Measurements from ENCODE around the gene PTPRM. TPM values are rescaled to one million over a fixed set of nuclear protein-coding genes. Genes with fewer than 3 reads are reported as not detected.

Gene PTPRM
- total and polyA plus RNA-seq, 5 donors from 2014 or later: 1.1 to 4.6 (median 3.6) TPM

- Histone ChIP-seq H3K4me3 (ENCODE audit: low read depth, low read length) (no peak overlapping the region), H3K27me3 (ENCODE audit: control insufficient read depth, insufficient read depth, low read length) (no peaks in the 10 kb centered on the region), H3K4me1 (ENCODE audit: control insufficient read depth, insufficient read depth, low read length, poor library complexity, severe bottlenecking) (no peaks in the 10 kb centered on the region), H3K9me3 (ENCODE audit: control insufficient read depth in 2 of 2, low read length in 2 of 2) (no peaks in the 10 kb centered on the region), H3K27ac (ENCODE audit: insufficient read depth, low read length, poor library complexity, severe bottlenecking) (no peak overlapping the region), H3K36me3 (ENCODE audit: control insufficient read depth, insufficient read depth, low read length) (no peaks in the 10 kb centered on the region)
- ATAC-seq (ENCODE audit: low read depth in 2 of 2) (no peak), DNase-seq (no peak)
- Mint-ChIP-seq H3K9me3 (peaks cover 0 to 2% (median 0%) of the 10 kb centered on the region in 7 donors), H3K36me3 (no peaks in the 10 kb centered on the region), H3K4me1 (no peaks in the 10 kb centered on the region), H3K27me3 (no peaks in the 10 kb centered on the region), H3K4me3 (no peak overlapping the region), H3K27ac (no peak overlapping the region)
These were observed 783.5 kb downstream of the PTPRM start for GRCh38 chr18:8350628-8351027.

DNA sequence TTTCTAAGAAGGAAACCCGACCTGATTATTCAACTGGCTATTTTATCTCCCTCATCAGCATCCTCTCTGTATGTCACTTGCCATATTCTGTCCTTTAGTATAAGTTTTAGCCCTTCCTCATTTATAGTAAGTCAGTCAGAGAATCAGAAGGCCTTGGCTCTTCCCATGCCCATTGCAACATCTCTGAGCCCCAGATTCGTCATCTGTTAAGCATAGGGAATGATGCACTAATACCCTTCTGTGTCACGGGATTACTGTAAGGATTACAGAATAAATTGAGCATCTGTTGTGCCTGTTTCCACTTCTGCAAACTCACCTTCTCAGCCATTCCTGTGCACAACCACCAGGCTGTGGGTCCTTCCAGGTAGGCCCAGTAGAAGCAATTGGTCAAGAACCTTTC, 784.0 kb downstream of the PTPRM start:
- Mint-ChIP-seq H3K27ac (no peak overlapping the region), H3K9me3 (peaks cover 0 to 2% (median 0%) of the 10 kb centered on the region in 7 donors), H3K4me1 (no peaks in the 10 kb centered on the region), H3K27me3 (no peaks in the 10 kb centered on the region), H3K4me3 (no peak overlapping the region), H3K36me3 (no peaks in the 10 kb centered on the region)
- H3K27me3 ChIP-seq (ENCODE audit: control insufficient read depth, insufficient read depth, low read length): no peaks in the 10 kb centered on the region
- no peaks in the 10 kb centered on the region for H3K9me3 ChIP-seq (ENCODE audit: control insufficient read depth in 2 of 2, low read length in 2 of 2)
- no peaks in the 10 kb centered on the region for H3K4me1 ChIP-seq (ENCODE audit: control insufficient read depth, insufficient read depth, low read length, poor library complexity, severe bottlenecking)
- H3K4me3 ChIP-seq (ENCODE audit: low read depth, low read length): no peak overlapping the region
- ATAC-seq (ENCODE audit: low read depth in 2 of 2): no peak
- DNase-seq: no peak
- H3K27ac ChIP-seq (ENCODE audit: insufficient read depth, low read length, poor library complexity, severe bottlenecking): no peak overlapping the region
- H3K36me3 ChIP-seq (ENCODE audit: control insufficient read depth, insufficient read depth, low read length): no peaks in the 10 kb centered on the region

DNA sequence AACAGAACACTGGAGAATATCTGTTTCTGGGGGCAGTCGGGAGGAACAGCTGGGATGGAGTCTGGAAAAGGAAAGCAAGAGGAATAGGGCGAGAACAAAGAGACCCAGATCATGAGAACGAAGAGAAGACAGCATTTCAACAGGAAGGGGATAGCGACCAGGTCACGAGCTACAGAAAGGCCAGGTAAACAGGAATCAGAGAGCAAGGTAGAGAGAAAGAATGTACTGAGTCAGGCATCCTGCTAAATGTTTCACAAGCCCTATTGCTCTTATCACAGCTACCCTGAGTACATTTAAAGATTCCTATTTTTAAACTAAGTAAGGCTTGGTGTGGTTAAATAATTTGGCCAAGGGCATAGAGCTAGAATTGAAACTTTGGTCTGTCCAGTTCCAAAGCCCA, 787.2 kb downstream of the PTPRM start:
- Histone ChIP-seq H3K4me3 (ENCODE audit: low read depth, low read length) (no peak overlapping the region), H3K27ac (ENCODE audit: insufficient read depth, low read length, poor library complexity, severe bottlenecking) (no peak overlapping the region), H3K27me3 (ENCODE audit: control insufficient read depth, insufficient read depth, low read length) (no peaks in the 10 kb centered on the region), H3K9me3 (ENCODE audit: control insufficient read depth in 2 of 2, low read length in 2 of 2) (no peaks in the 10 kb centered on the region), H3K36me3 (ENCODE audit: control insufficient read depth, insufficient read depth, low read length) (no peaks in the 10 kb centered on the region), H3K4me1 (ENCODE audit: control insufficient read depth, insufficient read depth, low read length, poor library complexity, severe bottlenecking) (no peaks in the 10 kb centered on the region)
- H3K4me1 Mint-ChIP-seq: no peaks in the 10 kb centered on the region
- DNase-seq (no peak), ATAC-seq (ENCODE audit: low read depth in 2 of 2) (no peak)
- no peaks in the 10 kb centered on the region for H3K36me3 Mint-ChIP-seq
- no peak overlapping the region for H3K27ac Mint-ChIP-seq
- H3K9me3 Mint-ChIP-seq: peaks cover 0 to 2% (median 0%) of the 10 kb centered on the region in 7 donors
- no peak overlapping the region for H3K4me3 Mint-ChIP-seq
- H3K27me3 Mint-ChIP-seq: no peaks in the 10 kb centered on the region

DNA sequence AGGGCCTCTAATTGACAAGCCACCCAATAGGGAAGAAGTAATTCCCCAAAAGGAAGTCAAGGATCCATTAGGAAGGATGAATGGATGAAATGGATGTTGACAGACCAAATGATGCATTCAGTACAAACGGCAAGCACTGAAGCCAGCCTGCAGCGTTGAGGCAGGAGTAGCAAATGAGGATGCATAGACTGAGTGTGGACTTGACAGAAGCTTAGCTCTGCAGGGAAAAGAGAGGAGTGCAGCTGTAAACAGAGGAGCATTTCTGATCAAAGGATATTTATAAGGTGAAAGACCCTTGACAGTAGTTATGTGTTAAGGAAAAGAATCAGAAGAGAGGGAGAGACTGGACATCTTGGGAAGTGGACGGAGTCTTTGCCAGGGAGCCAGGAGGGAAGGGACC, 788.9 kb downstream of the PTPRM start:
- ATAC-seq (ENCODE audit: low read depth in 2 of 2) (no peak), DNase-seq (no peak)
- no peaks in the 10 kb centered on the region for H3K4me1 Mint-ChIP-seq
- H3K27me3 Mint-ChIP-seq: no peaks in the 10 kb centered on the region
- H3K4me1 ChIP-seq (ENCODE audit: control insufficient read depth, insufficient read depth, low read length, poor library complexity, severe bottlenecking): no peaks in the 10 kb centered on the region
- H3K27ac ChIP-seq (ENCODE audit: insufficient read depth, low read length, poor library complexity, severe bottlenecking): no peak overlapping the region
- H3K4me3 ChIP-seq (ENCODE audit: low read depth, low read length): no peak overlapping the region
- H3K27ac Mint-ChIP-seq: no peak overlapping the region
- no peaks in the 10 kb centered on the region for H3K36me3 Mint-ChIP-seq
- H3K9me3 ChIP-seq (ENCODE audit: control insufficient read depth in 2 of 2, low read length in 2 of 2): no peaks in the 10 kb centered on the region
- no peaks in the 10 kb centered on the region for H3K27me3 ChIP-seq (ENCODE audit: control insufficient read depth, insufficient read depth, low read length)
- H3K9me3 Mint-ChIP-seq: peaks cover 0 to 2% (median 0%) of the 10 kb centered on the region in 7 donors
- no peak overlapping the region for H3K4me3 Mint-ChIP-seq
- no peaks in the 10 kb centered on the region for H3K36me3 ChIP-seq (ENCODE audit: control insufficient read depth, insufficient read depth, low read length)

DNA sequence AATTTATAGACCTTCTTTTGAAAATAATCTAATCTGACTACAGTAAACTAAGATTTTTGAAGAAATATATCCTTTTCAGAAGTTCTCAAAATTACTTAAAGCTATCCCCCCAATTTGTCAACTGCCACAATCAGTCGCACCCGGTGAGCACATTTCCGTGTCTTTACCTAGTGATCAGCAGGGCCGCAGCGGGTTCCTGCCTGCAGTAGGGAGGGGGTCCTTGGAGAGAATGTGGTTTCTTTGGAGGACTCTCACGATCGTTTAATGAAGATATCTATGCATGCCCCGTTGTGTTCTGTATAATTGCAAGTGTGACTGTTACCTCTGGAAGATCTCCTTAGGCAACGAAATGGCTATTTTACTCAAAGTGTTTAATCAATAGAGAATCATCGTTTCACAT, 790.2 kb downstream of the PTPRM start:
- no peak overlapping the region for H3K4me3 Mint-ChIP-seq
- H3K36me3 Mint-ChIP-seq: no peaks in the 10 kb centered on the region
- H3K27ac ChIP-seq (ENCODE audit: insufficient read depth, low read length, poor library complexity, severe bottlenecking): no peak overlapping the region

GRCh38 chr18:8358033-8358765, 791.1 kb downstream of the PTPRM start:
- DNase-seq (no peak), ATAC-seq (ENCODE audit: low read depth in 2 of 2) (no peak)
- peaks cover 6% of the 10 kb centered on the region for H3K27me3 Mint-ChIP-seq
- Histone ChIP-seq H3K36me3 (ENCODE audit: control insufficient read depth, insufficient read depth, low read length) (no peaks in the 10 kb centered on the region), H3K27ac (ENCODE audit: insufficient read depth, low read length, poor library complexity, severe bottlenecking) (no peak overlapping the region), H3K4me3 (ENCODE audit: low read depth, low read length) (no peak overlapping the region), H3K9me3 (ENCODE audit: control insufficient read depth in 2 of 2, low read length in 2 of 2) (no peaks in the 10 kb centered on the region), H3K4me1 (ENCODE audit: control insufficient read depth, insufficient read depth, low read length, poor library complexity, severe bottlenecking) (no peaks in the 10 kb centered on the region), H3K27me3 (ENCODE audit: control insufficient read depth, insufficient read depth, low read length) (no peaks in the 10 kb centered on the region)
- H3K4me3 Mint-ChIP-seq: no peak overlapping the region
- no peaks in the 10 kb centered on the region for H3K4me1 Mint-ChIP-seq
- H3K36me3 Mint-ChIP-seq: no peaks in the 10 kb centered on the region
- H3K27ac Mint-ChIP-seq: no peak overlapping the region
- peaks cover 0 to 3% (median 0%) of the 10 kb centered on the region in 7 donors for H3K9me3 Mint-ChIP-seq

More for the DNA sequence above, 790.2 kb downstream of the PTPRM start:
- Histone ChIP-seq H3K9me3 (ENCODE audit: control insufficient read depth in 2 of 2, low read length in 2 of 2) (no peaks in the 10 kb centered on the region), H3K4me1 (ENCODE audit: control insufficient read depth, insufficient read depth, low read length, poor library complexity, severe bottlenecking) (no peaks in the 10 kb centered on the region), H3K4me3 (ENCODE audit: low read depth, low read length) (no peak overlapping the region), H3K27me3 (ENCODE audit: control insufficient read depth, insufficient read depth, low read length) (no peaks in the 10 kb centered on the region), H3K36me3 (ENCODE audit: control insufficient read depth, insufficient read depth, low read length) (no peaks in the 10 kb centered on the region)
- Mint-ChIP-seq H3K4me1 (no peaks in the 10 kb centered on the region), H3K9me3 (peaks cover 0 to 2% (median 0%) of the 10 kb centered on the region in 7 donors), H3K27me3 (peaks cover 3% of the 10 kb centered on the region), H3K27ac (no peak overlapping the region)
- ATAC-seq (ENCODE audit: low read depth in 2 of 2) (no peak), DNase-seq (no peak)

GRCh38 chr18:8359076-8359475, 792.0 kb downstream of the PTPRM start:
- H3K36me3 ChIP-seq (ENCODE audit: control insufficient read depth, insufficient read depth, low read length): no peaks in the 10 kb centered on the region
- H3K4me3 Mint-ChIP-seq: no peak overlapping the region
- peaks cover 6% of the 10 kb centered on the region for H3K27me3 Mint-ChIP-seq
- no peak for DNase-seq
- no peaks in the 10 kb centered on the region for H3K9me3 ChIP-seq (ENCODE audit: control insufficient read depth in 2 of 2, low read length in 2 of 2)
- H3K27ac Mint-ChIP-seq: no peak overlapping the region
- peaks cover 0 to 3% (median 0%) of the 10 kb centered on the region in 7 donors for H3K9me3 Mint-ChIP-seq
- H3K4me3 ChIP-seq (ENCODE audit: low read depth, low read length): no peak overlapping the region
- no peaks in the 10 kb centered on the region for H3K27me3 ChIP-seq (ENCODE audit: control insufficient read depth, insufficient read depth, low read length)
- ATAC-seq (ENCODE audit: low read depth in 2 of 2): no peak
- H3K4me1 ChIP-seq (ENCODE audit: control insufficient read depth, insufficient read depth, low read length, poor library complexity, severe bottlenecking): no peaks in the 10 kb centered on the region
- no peaks in the 10 kb centered on the region for H3K36me3 Mint-ChIP-seq
- no peaks in the 10 kb centered on the region for H3K4me1 Mint-ChIP-seq
- no peak overlapping the region for H3K27ac ChIP-seq (ENCODE audit: insufficient read depth, low read length, poor library complexity, severe bottlenecking)

GRCh38 chr18:8359481-8359880, 792.4 kb downstream of the PTPRM start:
- Histone ChIP-seq H3K4me1 (ENCODE audit: control insufficient read depth, insufficient read depth, low read length, poor library complexity, severe bottlenecking) (no peaks in the 10 kb centered on the region), H3K27ac (ENCODE audit: insufficient read depth, low read length, poor library complexity, severe bottlenecking) (no peak overlapping the region), H3K36me3 (ENCODE audit: control insufficient read depth, insufficient read depth, low read length) (no peaks in the 10 kb centered on the region), H3K4me3 (ENCODE audit: low read depth, low read length) (no peak overlapping the region), H3K9me3 (ENCODE audit: control insufficient read depth in 2 of 2, low read length in 2 of 2) (no peaks in the 10 kb centered on the region), H3K27me3 (ENCODE audit: control insufficient read depth, insufficient read depth, low read length) (no peaks in the 10 kb centered on the region)
- Mint-ChIP-seq H3K27ac (no peak overlapping the region), H3K4me1 (no peaks in the 10 kb centered on the region), H3K27me3 (peaks cover 6% of the 10 kb centered on the region), H3K4me3 (no peak overlapping the region), H3K9me3 (peaks cover 0 to 3% (median 0%) of the 10 kb centered on the region in 7 donors), H3K36me3 (no peaks in the 10 kb centered on the region)
- ATAC-seq (ENCODE audit: low read depth in 2 of 2) (no peak), DNase-seq (no peak)
